Measurements from ENCODE around the gene THAP6. TPM values are rescaled to one million over a fixed set of nuclear protein-coding genes. Genes with fewer than 3 reads are reported as not detected.

The THAP6 gene
- total RNA-seq, 1 donor from 2014 or later = 9.7 TPM

Other genes with a start within 250 kb of the THAP6 start
- 15.4 TPM for gene RCHY1, start 70 bp upstream of the THAP6 start, total RNA-seq
- 0.12 TPM for gene ODAPH, start 41.6 kb downstream of the THAP6 start, total RNA-seq
- gene CDKL2, start 116.1 kb downstream of the THAP6 start, total RNA-seq = 0.56 TPM
- gene G3BP2, start 158.9 kb downstream of the THAP6 start, total RNA-seq = 47.2 TPM
- gene USO1, start 210.1 kb downstream of the THAP6 start, total RNA-seq = 44.3 TPM

Data from esophagus mucosa (tissue), 1 donor.